Calu3 (cell line): ENCODE results near the gene MPZL3. TPM values are rescaled to one million over a fixed set of nuclear protein-coding genes. Genes with fewer than 3 reads are reported as not detected.

ENCODE experiments used
- BruUV-seq: library from RNA; stranded (reverse); fragments of 400-500 nt; replicated peaks from 2 replicates; lab custom pipeline; 2021; lab: Mats Ljungman, UMichigan
- CTCF ChIA-PET: fragments of 300-600 bp; sonication (Branson Sonifier 250); formaldehyde crosslinking; loops from one replicate; lab custom pipeline; 2022; ENCODE audit warnings: antibody characterized with exemption; lab: Charles Lee
- DNase-seq: peaks from one replicate; pipeline ENCODE4 v3.0.0; 2022
- H3K27ac Mint-ChIP-seq: one replicate; pipeline ENCODE4 v1.8.0; 2022; ENCODE audit warnings: mixed read lengths; ENCODE audit not compliant: unreplicated experiment
- H3K27me3 Mint-ChIP-seq: one replicate; pipeline ENCODE4 v1.8.0; 2022; ENCODE audit warnings: mixed read lengths; ENCODE audit not compliant: unreplicated experiment
- H3K36me3 Mint-ChIP-seq: one replicate; pipeline ENCODE4 v1.8.0; 2022; ENCODE audit warnings: mild to moderate bottlenecking, moderate library complexity, mixed read lengths; ENCODE audit not compliant: insufficient read depth, unreplicated experiment
- H3K4me1 Mint-ChIP-seq: one replicate; pipeline ENCODE4 v1.8.0; 2022; ENCODE audit warnings: mild to moderate bottlenecking, low read depth, mixed read lengths; ENCODE audit not compliant: unreplicated experiment
- H3K4me3 Mint-ChIP-seq: one replicate; pipeline ENCODE4 v1.8.0; 2022; ENCODE audit warnings: mild to moderate bottlenecking, low read depth, moderate library complexity, mixed read lengths; ENCODE audit not compliant: unreplicated experiment
- H3K9me3 Mint-ChIP-seq: one replicate; pipeline ENCODE4 v1.8.0; 2022; ENCODE audit warnings: low read depth, mixed read lengths; ENCODE audit not compliant: unreplicated experiment
- intact Hi-C: fragments of 100-400 bp; cut with micrococcal nuclease; formaldehyde crosslinking; loops from one replicate; pipeline ENCODE4 v1.10.0; 2022; ENCODE audit not compliant: unreplicated experiment
- total RNA-seq: library from RNA; stranded (reverse); gene quantifications from 2 replicates; pipeline ENCODE4 v1.2.3, GENCODE V29; 2022
- TF ChIP-seq, protein P1 (sequence below): fragments of 200-600 bp; IDR thresholded peaks from one replicate; pipeline ENCODE4 v1.8.0; 2022; ENCODE audit warnings: antibody characterized with exemption; ENCODE audit not compliant: unreplicated experiment

The MPZL3 gene
- total RNA-seq, 1 experiment from 2014 or later: 5.9 TPM

DNA sequence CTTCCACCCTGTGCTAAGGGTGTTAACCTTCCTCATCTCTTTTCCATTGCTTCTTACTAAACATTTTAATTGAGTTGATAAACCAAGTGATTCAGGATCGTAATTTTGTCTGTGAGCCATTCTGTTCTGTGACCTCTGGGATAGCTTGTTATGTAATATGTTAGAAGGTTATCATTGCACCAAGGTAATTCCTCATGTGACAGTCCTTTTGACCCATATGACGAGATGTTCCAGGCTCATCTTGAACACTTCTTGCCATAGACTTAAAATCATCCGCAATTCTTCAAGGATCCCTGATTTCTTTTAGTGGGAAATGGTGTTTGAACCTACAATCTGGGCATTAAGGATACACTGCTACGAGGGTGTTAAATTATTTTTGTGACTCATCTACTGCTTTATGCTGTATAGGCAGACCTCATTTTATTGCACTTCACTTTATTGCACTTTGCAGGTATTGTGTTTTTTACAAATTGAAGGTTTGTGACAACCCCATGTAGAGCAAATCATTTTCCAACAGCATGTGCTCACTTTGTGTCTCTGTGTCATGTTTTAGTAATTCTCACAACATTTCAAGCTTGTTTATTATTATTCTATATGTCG, 31.0 kb upstream of the MPZL3 start:
- BruUV-seq: no TSS peak
- TF ChIP-seq, protein P1, sequence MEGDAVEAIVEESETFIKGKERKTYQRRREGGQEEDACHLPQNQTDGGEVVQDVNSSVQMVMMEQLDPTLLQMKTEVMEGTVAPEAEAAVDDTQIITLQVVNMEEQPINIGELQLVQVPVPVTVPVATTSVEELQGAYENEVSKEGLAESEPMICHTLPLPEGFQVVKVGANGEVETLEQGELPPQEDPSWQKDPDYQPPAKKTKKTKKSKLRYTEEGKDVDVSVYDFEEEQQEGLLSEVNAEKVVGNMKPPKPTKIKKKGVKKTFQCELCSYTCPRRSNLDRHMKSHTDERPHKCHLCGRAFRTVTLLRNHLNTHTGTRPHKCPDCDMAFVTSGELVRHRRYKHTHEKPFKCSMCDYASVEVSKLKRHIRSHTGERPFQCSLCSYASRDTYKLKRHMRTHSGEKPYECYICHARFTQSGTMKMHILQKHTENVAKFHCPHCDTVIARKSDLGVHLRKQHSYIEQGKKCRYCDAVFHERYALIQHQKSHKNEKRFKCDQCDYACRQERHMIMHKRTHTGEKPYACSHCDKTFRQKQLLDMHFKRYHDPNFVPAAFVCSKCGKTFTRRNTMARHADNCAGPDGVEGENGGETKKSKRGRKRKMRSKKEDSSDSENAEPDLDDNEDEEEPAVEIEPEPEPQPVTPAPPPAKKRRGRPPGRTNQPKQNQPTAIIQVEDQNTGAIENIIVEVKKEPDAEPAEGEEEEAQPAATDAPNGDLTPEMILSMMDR: no peak
- no peak overlapping the region for H3K4me3 Mint-ChIP-seq
- intact Hi-C loops: no loop called here
- H3K27ac Mint-ChIP-seq: no peak overlapping the region
- no peaks in the 10 kb centered on the region for H3K27me3 Mint-ChIP-seq
- no peaks in the 10 kb centered on the region for H3K9me3 Mint-ChIP-seq
- no peaks in the 10 kb centered on the region for H3K36me3 Mint-ChIP-seq
- CTCF ChIA-PET: no interaction called here
- no peak for DNase-seq
- H3K4me1 Mint-ChIP-seq: peaks cover 7% of the 10 kb centered on the region

DNA sequence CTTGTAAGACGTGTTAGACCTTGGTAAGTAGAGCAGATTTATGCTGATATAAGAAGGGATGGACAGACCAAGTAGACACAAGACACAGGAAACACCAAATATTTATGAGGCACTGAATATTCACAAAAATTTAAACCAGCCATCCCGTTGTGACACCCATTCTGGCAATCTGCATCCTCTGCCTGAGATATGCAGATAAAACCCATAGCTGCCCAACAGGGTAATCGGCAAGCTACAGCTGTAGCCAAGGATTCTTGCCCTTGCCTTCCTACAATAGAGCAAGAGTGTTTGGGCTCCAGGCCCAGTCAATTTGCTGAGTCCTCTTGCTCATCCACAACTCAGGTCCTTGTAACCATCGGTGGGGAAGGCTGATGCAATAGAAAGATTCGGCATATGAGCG, 30.4 kb upstream of the MPZL3 start:
- intact Hi-C loops: no loop called here
- peaks cover 7% of the 10 kb centered on the region for H3K4me1 Mint-ChIP-seq
- DNase-seq: no peak
- H3K27ac Mint-ChIP-seq: no peak overlapping the region
- TF ChIP-seq, protein P1: no peak
- no peaks in the 10 kb centered on the region for H3K27me3 Mint-ChIP-seq
- no peaks in the 10 kb centered on the region for H3K9me3 Mint-ChIP-seq
- H3K4me3 Mint-ChIP-seq: no peak overlapping the region
- H3K36me3 Mint-ChIP-seq: no peaks in the 10 kb centered on the region
- CTCF ChIA-PET: no interaction called here
- no TSS peak for BruUV-seq

DNA sequence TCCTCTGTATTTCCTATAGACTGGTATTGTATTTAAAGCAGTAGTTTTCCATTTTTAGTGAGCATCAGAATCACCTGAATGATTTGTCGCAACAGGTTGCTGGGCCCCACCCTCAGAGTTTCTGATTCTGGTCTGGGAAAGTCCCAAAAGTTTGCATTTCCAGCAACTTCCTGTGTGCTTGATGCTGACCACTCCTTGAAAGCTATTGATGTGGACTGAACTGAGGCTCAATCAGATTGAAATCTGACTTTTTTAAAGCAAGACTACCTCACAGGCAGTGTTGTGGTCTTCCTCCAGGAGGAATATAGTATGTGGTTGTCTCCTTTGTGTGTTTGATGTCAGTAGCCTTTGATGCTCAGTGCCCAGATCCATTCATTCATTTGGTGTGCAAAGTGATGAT, 29.1 kb upstream of the MPZL3 start:
- intact Hi-C loops: no loop called here
- H3K4me3 Mint-ChIP-seq: no peak overlapping the region
- BruUV-seq: no TSS peak
- H3K36me3 Mint-ChIP-seq: no peaks in the 10 kb centered on the region
- no peaks in the 10 kb centered on the region for H3K27me3 Mint-ChIP-seq
- H3K9me3 Mint-ChIP-seq: no peaks in the 10 kb centered on the region
- H3K4me1 Mint-ChIP-seq: peaks cover 14% of the 10 kb centered on the region
- peak overlapping the region; percentile 20 for H3K27ac Mint-ChIP-seq
- TF ChIP-seq, protein P1: no peak
- CTCF ChIA-PET: interaction anchor here (0.6 to 1.2 kb wide), 2 partner anchors 18 to 83 kb away, joined by 4 read pairs; partner anchors contain the start of gene MPZL2
- DNase-seq: peak; percentile 39

DNA sequence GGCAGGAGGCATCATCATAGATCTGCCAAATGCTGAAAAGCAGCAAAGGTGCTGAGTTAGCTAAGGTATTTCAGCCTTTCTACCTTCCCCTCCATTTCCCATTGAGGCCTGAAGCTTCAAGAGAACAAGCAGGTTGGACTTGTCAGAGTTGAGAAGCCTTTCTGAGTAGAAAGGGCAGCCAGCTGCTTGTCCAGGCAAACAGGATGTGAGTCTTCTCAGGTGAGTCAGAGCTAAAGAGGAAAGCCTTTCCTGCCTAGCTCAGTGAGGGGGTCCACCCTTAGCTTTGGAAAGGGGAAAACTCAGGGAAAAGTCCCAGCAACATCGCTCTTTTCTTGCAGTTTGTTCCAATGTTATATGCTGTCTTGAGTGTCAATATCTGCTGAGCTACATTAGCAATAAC, 25.1 kb upstream of the MPZL3 start:
- Mint-ChIP-seq H3K9me3 (no peaks in the 10 kb centered on the region), H3K4me3 (no peak overlapping the region), H3K4me1 (peaks cover 45% of the 10 kb centered on the region), H3K36me3 (peaks cover 5% of the 10 kb centered on the region), H3K27me3 (no peaks in the 10 kb centered on the region), H3K27ac (peak overlapping the region; percentile 17)
- peak; percentile 57 for DNase-seq
- no TSS peak for BruUV-seq
- intact Hi-C loops: no loop called here
- CTCF ChIA-PET: interaction anchor here (1.0 to 1.2 kb wide), 3 partner anchors 14 to 79 kb away, joined by 3 to 4 read pairs (median 4); partner anchors contain the start of gene MPZL2
- TF ChIP-seq, protein P1: no peak
